SK-N-SH (cell line): Measurements from ENCODE around the gene CYP39A1. TPM values are rescaled to one million over a fixed set of nuclear protein-coding genes. Genes with fewer than 3 reads are reported as not detected.

ENCODE experiments used
- CTCF ChIA-PET: fragments of 300-600, 350-600 bp; formaldehyde crosslinking; extraction: SDS; loops from one replicate; lab custom pipeline; 2021; lab: Yijun Ruan, JAX
- POLR2A ChIA-PET: fragments of 350-600 bp; sonication (Branson Sonifier 250); formaldehyde crosslinking; extraction: SDS; loops from one replicate; lab custom pipeline; 2020; ENCODE audit warnings: antibody characterized with exemption, inconsistent platforms; lab: Yijun Ruan, JAX
- DNase-seq: peaks from one replicate; pipeline ENCODE4 v3.0.0; 2012
- H2AFZ ChIP-seq: fragments of 200-600 bp; sonication (generic); 2 replicates; pipeline ENCODE4 v1.8.1; 2016; ENCODE audit warnings: antibody characterized with exemption, mild to moderate bottlenecking, low read depth
- H3F3A ChIP-seq: fragments of 200-600 bp; sonication (generic); replicated peaks from 2 replicates; pipeline ENCODE3; 2016; ENCODE audit warnings: antibody characterized with exemption, mild to moderate bottlenecking; ENCODE audit not compliant: insufficient read depth
- H3K27ac ChIP-seq, 2 experiments: fragments of 200-500 bp in 1 of 2; fragments of 200-600 bp in 1 of 2; sonication (Bioruptor generic) in 1 of 2; sonication (generic), shearing (Covaris generic) in 1 of 2; 2 replicates each; pipeline versions ENCODE4 v1.5.1 to v1.6.1; 2014 to 2016; ENCODE audit warnings: low read depth in 2 of 2, inconsistent platforms in 1 of 2, low read length in 1 of 2, mild to moderate bottlenecking in 1 of 2, mixed read lengths in 1 of 2
- H3K27me3 ChIP-seq: fragments of 200-600 bp; sonication (generic), shearing (Covaris generic); 2 replicates; pipeline ENCODE4 v1.6.1; 2016; ENCODE audit warnings: mixed run types; ENCODE audit not compliant: insufficient read depth
- H3K36me3 ChIP-seq, 2 experiments: fragments of 200-500 bp in 1 of 2; fragments of 200-600 bp in 1 of 2; sonication (Bioruptor generic) in 1 of 2; sonication (generic) in 1 of 2; replicated peaks in 1 of 2; 2 replicates each; pipeline versions ENCODE3 to v1.5.1; 2014 to 2016; ENCODE audit warnings: low read length in 1 of 2, mild to moderate bottlenecking in 1 of 2; ENCODE audit not compliant: insufficient read depth in 2 of 2, control insufficient read depth in 1 of 2
- H3K4me1 ChIP-seq, 2 experiments: fragments of 200-500 bp in 1 of 2; fragments of 200-600 bp in 1 of 2; sonication (Bioruptor generic) in 1 of 2; sonication (generic), shearing (Covaris generic) in 1 of 2; 2 replicates each; pipeline versions ENCODE4 v1.5.1 to v1.6.1; 2014 to 2016; ENCODE audit warnings: low read depth in 1 of 2, low read length in 1 of 2, mixed run types in 1 of 2; ENCODE audit not compliant: insufficient read depth in 2 of 2, control insufficient read depth in 1 of 2
- H3K4me2 ChIP-seq: fragments of 200-600 bp; sonication (generic), shearing (Covaris generic); 2 replicates; pipeline ENCODE4 v1.6.1; 2017; ENCODE audit warnings: mixed run types
- H3K4me3 ChIP-seq, 2 experiments: fragments of 200-500 bp in 1 of 2; fragments of 200-600 bp in 1 of 2; sonication (Bioruptor generic) in 1 of 2; sonication (generic), shearing (Covaris generic) in 1 of 2; 2 replicates each; pipeline versions ENCODE4 v1.5.1 to v1.8.1; 2014 to 2016; ENCODE audit warnings: low read depth in 2 of 2, inconsistent platforms in 1 of 2, low read length in 1 of 2, mild to moderate bottlenecking in 1 of 2, mixed read lengths in 1 of 2, moderate library complexity in 1 of 2
- H3K79me2 ChIP-seq: fragments of 200-600 bp; sonication (generic); 2 replicates; pipeline ENCODE4 v1.8.1; 2017; ENCODE audit warnings: mild to moderate bottlenecking; ENCODE audit not compliant: insufficient read depth
- H3K9ac ChIP-seq: fragments of 200-600 bp; sonication (generic); 2 replicates; pipeline ENCODE4 v1.6.1; 2017; ENCODE audit warnings: mixed run types
- H3K9me2 ChIP-seq: fragments of 200-600 bp; sonication (generic); 2 replicates; pipeline ENCODE4 v1.6.1; 2017; ENCODE audit warnings: mixed run types
- H3K9me3 ChIP-seq: fragments of 200-600 bp; sonication (generic); 2 replicates; pipeline ENCODE4 v1.6.1; 2017; ENCODE audit warnings: mixed run types, mild to moderate bottlenecking, moderate library complexity
- H4K20me1 ChIP-seq: fragments of 200-600 bp; sonication (generic); 2 replicates; pipeline ENCODE4 v1.6.1; 2017; ENCODE audit warnings: mild to moderate bottlenecking, mixed run types; ENCODE audit not compliant: insufficient read depth
- CHD2 ChIP-seq: fragments of 150-350 bp; IDR thresholded peaks from 2 replicates; pipeline ENCODE4 v1.6.1; 2018; ENCODE audit warnings: low read length; ENCODE audit not compliant: partially characterized antibody
- CTCF ChIP-seq: fragments of 200-600 bp; sonication (generic); IDR thresholded peaks from 2 replicates; pipeline ENCODE4 v1.6.1; 2017; ENCODE audit warnings: antibody characterized with exemption, mild to moderate bottlenecking, moderate library complexity
- ELF1 ChIP-seq: IDR thresholded peaks from 2 replicates; pipeline ENCODE4 v1.4.0; 2012
- FOSL2 ChIP-seq: IDR thresholded peaks from 2 replicates; pipeline ENCODE4 v1.4.0; 2012; ENCODE audit warnings: low read depth, mild to moderate bottlenecking, moderate library complexity, borderline replicate concordance
- GABPA ChIP-seq: IDR thresholded peaks from 2 replicates; pipeline ENCODE4 v1.4.0; 2012; ENCODE audit warnings: low read depth, mild to moderate bottlenecking
- IRF3 ChIP-seq: fragments of 150-350 bp; IDR thresholded peaks from 2 replicates; pipeline ENCODE4 v1.6.1; 2016; ENCODE audit warnings: mild to moderate bottlenecking, low read depth, low read length
- NFIC ChIP-seq: IDR thresholded peaks from 2 replicates; pipeline ENCODE4 v1.4.0; 2012; ENCODE audit warnings: borderline replicate concordance
- PBX3 ChIP-seq: IDR thresholded peaks from 2 replicates; pipeline ENCODE4; 2012
- POLR2AphosphoS5 ChIP-seq: IDR thresholded peaks from 2 replicates; pipeline ENCODE4 v1.6.1; 2012; ENCODE audit warnings: low read depth, low read length
- RAD21 ChIP-seq: IDR thresholded peaks from 2 replicates; pipeline ENCODE4 v1.6.1; 2012; ENCODE audit warnings: mild to moderate bottlenecking, low read length
- TCF12 ChIP-seq: IDR thresholded peaks from 2 replicates; pipeline ENCODE4 v1.4.0; 2012
- USF2 ChIP-seq: fragments of 150-350 bp; IDR thresholded peaks from 2 replicates; pipeline ENCODE4 v1.6.1; 2017; ENCODE audit warnings: antibody characterized with exemption, low read length, low read depth, borderline replicate concordance
- ZBTB33 ChIP-seq: IDR thresholded peaks from 2 replicates; pipeline ENCODE4 v1.4.0; 2012; ENCODE audit warnings: low read depth, borderline replicate concordance
- WGBS: methylation state at CpG from one replicate; pipeline ENCODE4 v1.1.6; 2017; ENCODE audit warnings: low lambda C conversion rate; 5-methylcytosine and 5-hydroxymethylcytosine counted together
- polyA plus RNA-seq, 3 experiments: library from polyadenylated mRNA; depleted of rRNA; stranded (reverse); fragments of >200 nt; gene quantifications; 2 replicates each; pipeline ENCODE4 v1.2.3, GENCODE V29; 2012

Gene CYP39A1
- polyA plus RNA-seq, 1 of the 3 experiments (the other 2 are of a cell fraction), result not detected

- H3K4me2 ChIP-seq, result no peak overlapping the region
- POLR2A ChIA-PET, result no interaction called here
- TF ChIP-seq ZBTB33, result no peak
- TF ChIP-seq USF2, result no peak
- no peak overlapping the region for H3K27ac ChIP-seq
- H3K79me2 ChIP-seq, result no peaks in the 10 kb centered on the region
- no peak for DNase-seq
- CTCF ChIA-PET, result no interaction called here
- no peaks in the 10 kb centered on the region for H3K27me3 ChIP-seq
- no peak overlapping the region for H3K4me3 ChIP-seq
- H4K20me1 ChIP-seq, result no peaks in the 10 kb centered on the region
- no peaks in the 10 kb centered on the region for H3K9me3 ChIP-seq
- no peaks in the 10 kb centered on the region for H3K9me2 ChIP-seq
- H2AFZ ChIP-seq, result no peak overlapping the region
- H3K36me3 ChIP-seq, result no peaks in the 10 kb centered on the region
- no peaks in the 10 kb centered on the region for H3K4me1 ChIP-seq
- H3F3A ChIP-seq, result no peaks in the 10 kb centered on the region
- H3K9ac ChIP-seq, result no peak overlapping the region
These were observed 103.5 kb downstream of the CYP39A1 start for GRCh38 chr6:46549155-46549554.

GRCh38 chr6:46541556-46541955 is 111.1 kb downstream of the CYP39A1 start:
- H3K9me3 ChIP-seq, result no peaks in the 10 kb centered on the region
- POLR2A ChIA-PET, result no interaction called here
- no peak overlapping the region for H3K4me3 ChIP-seq
- no peaks in the 10 kb centered on the region for H3F3A ChIP-seq
- no peak overlapping the region for H3K4me2 ChIP-seq
- TF ChIP-seq PBX3 (no peak), RAD21 (no peak), NFIC (no peak), GABPA (no peak), FOSL2 (no peak), ELF1 (no peak), POLR2AphosphoS5 (no peak), CTCF (no peak), IRF3 (no peak), CHD2 (no peak), ZBTB33 (no peak), TCF12 (no peak)
- no peaks in the 10 kb centered on the region for H3K27me3 ChIP-seq
- no peaks in the 10 kb centered on the region for H3K4me1 ChIP-seq
- no peak overlapping the region for H3K27ac ChIP-seq
- no peak for DNase-seq
- H2AFZ ChIP-seq, result no peak overlapping the region
- H4K20me1 ChIP-seq, result no peaks in the 10 kb centered on the region
- H3K9ac ChIP-seq, result no peak overlapping the region
- CTCF ChIA-PET, result interaction anchor here (0.6 kb wide), 1 partner anchor 268 kb away, joined by 3 read pairs; no protein-coding TSS in a partner anchor
- no peaks in the 10 kb centered on the region for H3K9me2 ChIP-seq
- 0% methylated on average over 3 of the region's 3 CpGs for WGBS
- H3K36me3 ChIP-seq, result no peaks in the 10 kb centered on the region
- no peaks in the 10 kb centered on the region for H3K79me2 ChIP-seq
